ENCODE results near the gene MYCBPAP.
"Not testable (repeated sequence)": the region's sequence is repeated elsewhere in the genome, so short reads cannot be mapped to it uniquely, and the experiment has no call there.

The MYCBPAP gene

DNA sequence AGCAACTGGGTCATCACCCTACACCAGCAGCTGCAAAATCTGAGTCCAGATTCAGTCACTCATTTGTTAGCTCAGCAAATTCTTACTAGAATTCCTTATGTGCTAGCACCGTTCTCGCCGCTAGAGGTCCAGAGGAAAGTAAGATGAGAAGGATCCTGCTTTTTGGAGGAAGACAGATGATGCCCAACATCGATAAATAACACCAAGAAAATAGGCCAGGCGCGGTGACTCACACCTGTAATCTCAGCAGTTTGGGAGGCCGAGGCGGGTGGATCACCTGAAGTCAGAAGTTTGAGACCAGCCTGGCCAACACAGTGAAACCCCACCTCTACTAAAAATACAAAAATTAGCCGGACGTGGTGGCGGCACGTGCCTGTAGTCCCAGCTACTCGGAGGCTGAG, 35.5 kb upstream of the MYCBPAP start:
- DNase-seq = not testable (repeated sequence)

DNA sequence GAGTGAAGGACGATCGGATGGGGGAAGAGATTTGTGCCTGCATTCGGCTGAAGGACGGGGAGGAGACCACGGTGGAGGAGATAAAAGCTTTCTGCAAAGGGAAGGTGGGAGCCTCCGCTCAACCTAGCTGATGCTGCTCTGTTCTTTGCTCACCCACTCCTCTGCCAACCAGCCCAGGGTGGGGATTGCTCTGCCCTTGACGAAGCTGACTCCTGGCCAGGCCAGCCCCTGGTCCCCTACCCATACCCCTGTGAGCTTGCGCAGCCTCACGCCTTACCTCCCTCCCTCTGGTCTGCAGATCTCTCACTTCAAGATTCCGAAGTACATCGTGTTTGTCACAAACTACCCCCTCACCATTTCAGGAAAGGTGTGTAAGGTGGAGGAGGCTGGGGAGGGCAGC, 34.3 kb upstream of the MYCBPAP start:
- no peak for DNase-seq

DNA sequence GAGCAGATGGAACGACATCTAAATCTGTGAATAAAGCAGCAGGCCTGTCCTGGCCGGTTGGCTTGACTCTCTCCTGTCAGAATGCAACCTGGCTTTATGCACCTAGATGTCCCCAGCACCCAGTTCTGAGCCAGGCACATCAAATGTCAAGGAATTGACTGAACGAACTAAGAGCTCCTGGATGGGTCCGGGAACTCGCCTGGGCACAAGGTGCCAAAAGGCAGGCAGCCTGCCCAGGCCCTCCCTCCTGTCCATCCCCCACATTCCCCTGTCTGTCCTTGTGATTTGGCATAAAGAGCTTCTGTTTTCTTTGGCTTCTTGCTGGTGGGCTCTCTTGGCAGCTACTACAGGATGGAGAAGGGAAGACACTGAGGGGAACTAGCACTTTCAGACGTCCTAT, 33.7 kb upstream of the MYCBPAP start:
- no peak for DNase-seq

DNA sequence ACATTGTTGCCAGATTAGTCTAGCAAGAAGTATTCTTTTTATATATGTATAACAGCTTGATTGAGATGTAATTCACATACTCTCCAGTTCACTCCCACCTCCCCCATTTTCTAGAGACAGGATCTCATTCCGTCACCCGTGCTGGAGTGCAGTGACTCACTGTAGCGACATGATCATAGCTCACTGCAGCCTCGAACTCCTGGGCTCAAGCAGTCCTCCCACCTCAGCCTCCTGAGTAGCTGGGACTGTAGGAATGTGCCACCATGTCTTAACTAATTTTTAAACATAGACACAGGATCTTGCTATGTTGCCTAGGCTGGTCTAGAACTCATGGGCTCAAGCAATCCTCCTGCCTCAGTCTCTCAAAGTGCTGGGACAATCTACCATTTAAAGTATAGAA, 32.9 kb upstream of the MYCBPAP start:
- no peak for DNase-seq

DNA sequence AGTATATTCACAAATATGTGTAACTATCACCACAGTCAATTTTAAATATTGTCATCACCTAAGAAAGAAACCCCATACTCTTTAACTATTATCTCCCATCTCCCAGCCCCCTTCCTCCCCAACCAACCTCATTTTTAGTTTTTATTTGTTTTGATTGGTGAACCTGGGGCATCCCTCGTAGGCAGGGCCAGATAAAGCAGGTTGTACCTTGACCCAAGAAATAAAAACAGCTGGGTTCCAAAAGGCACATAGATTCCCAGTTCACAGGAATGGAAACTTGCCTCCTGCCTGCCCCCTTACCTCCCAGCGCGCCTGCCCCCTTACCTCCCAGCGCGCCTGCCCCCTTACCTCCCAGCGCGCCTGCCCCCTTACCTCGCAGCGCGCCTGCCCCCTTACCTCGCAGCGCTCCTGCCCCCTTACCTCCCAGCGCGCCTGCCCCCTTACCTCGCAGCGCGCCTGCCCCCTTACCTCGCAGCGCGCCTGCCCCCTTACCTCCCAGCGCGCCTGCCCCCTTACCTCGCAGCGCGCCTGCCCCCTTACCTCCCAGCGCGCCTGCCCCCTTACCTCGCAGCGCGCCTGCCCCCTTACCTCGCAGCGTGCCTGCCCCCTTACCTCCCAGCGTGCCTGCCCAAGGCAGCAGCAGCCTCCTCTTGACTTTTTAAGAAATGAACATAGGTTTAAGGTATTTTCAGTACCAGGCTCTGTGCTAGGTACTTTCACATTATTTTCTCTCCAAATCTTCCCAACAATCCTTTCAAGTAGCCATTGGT, 32.3 kb upstream of the MYCBPAP start:
- not testable (repeated sequence) for DNase-seq

DNA sequence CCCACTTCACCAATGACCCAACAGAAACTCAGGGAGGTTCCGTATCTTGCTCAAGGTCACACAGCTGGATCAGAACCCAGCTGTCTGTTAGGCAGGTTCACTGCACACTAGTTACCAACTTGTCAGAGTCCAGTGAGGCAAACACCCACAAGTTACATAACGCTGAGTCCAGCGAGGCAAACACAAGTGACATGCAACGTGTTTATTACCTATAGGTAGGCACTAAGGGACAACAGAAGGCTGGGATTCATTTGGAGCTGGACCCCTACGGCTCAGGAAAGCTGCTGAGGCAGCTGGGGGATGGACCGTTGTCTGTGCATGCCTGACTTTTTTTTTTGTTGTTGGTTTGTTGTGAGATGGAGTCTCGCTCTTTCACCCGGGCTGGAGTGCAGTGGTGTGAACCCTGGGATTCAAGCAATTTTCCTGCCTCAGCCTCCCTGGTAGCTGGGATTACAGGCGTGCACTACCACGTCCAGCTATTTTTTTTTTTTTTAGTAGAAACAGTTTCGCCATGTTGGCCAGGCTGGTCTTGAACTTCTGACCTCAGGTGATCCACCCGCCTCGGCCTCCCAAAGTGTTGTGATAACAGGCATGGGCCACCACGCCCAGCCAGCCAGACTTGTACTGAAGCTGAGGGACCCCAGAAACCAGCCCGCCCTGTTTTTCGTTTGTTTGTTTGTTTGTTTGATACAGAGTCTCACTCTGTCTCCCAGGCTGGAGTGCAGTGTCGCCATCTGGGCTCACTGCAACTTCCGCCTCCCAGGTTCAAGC, 31.5 kb upstream of the MYCBPAP start:
- DNase-seq = no peak

DNA sequence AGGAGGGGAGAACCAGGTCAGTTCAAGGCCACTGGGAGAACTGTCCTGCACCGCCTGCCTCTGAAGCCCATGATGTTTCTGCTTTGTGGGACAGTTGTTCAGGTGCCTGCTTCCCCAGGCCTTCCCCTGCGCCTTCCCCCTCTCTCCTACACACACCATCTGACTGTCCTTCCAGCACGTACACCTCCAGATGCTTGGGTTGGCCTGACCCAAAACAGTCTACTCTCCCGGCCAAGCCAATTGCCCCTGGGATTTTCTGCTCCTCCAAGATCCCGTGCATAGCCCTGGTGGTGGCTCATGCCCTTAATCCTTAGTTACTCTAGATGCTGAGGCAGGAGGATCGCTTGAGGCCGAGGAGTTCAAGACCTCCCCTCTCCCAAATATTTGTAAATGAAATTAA, 30.3 kb upstream of the MYCBPAP start:
- no peak for DNase-seq

DNA sequence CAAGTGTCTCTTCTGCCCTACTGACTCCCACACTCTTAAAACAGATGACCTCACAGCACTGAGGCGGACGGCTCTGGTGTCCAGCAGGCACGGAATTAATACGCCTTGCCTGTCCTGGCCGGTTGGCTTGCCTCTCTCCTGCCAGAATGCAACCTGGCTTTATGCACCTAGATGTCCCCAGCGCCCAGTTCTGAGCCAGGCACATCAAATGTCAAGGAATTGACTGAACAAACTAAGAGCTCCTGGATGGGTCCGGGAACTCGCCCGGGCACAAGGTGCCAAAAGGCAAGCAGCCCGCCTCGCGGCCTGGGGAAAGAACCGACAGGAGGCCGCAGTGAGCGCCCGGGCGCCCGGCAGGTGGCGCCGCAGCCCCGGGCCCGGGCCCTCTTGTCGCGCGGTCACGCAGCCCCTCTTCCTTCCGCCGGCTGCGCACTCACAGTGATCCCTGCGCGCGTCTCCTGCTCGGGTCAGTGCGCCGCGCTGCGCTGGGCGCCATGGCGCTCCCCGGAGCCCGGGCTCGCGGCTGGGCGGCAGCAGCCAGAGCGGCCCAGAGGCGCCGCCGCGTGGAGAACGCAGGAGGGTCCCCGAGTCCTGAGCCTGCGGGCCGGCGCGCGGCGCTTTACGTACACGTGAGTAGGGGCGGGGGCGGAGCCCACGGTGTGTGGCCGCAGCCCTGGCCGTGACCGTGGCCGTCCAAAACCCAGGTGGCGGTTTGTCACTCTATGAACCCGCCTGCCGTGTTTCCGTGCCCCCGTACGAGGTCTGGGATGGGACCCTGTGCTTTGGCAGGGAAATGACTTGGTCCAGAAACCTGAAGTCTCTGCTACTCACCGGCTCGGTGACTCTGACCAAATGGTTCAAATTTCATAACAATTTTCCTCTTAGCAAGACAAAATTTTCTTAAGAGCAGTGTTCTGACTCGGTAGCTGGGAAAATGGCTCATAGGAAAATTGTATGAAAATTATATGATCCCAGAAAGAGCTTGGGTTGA, 29.6 kb upstream of the MYCBPAP start, which contains the start of gene RSAD1:
TSS of gene RSAD1 (plus strand) at position 470 of the 991 bp plus-strand sequence. CDS start at position 495, 25 bp downstream.
- DNase-seq = peak; percentile 57

DNA sequence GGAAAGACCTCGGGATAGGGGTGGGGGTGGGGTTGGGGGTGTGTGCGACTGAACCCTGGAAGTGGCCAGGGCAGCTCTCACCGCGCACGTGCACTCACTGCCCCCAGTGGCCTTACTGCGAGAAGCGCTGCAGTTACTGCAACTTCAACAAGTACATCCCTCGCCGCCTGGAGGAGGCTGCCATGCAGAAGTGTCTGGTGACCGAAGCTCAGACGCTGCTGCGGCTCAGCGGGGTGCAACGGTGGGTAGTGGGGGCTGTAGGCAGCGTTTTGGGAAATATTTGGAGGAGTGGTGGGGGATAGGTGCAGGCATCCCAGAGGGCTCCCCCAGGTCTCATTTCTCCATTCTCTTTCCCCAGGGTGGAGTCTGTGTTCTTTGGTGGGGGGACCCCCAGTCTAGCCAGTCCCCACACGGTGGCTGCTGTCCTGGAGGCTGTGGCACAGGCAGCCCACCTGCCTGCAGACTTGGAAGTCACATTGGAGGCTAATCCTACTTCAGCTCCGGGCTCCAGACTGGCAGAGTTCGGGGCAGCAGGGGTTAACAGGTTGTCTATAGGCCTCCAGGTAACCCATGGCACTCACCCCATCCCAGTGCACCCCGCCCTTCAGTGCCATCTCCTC, 28.6 kb upstream of the MYCBPAP start:
- no peak for DNase-seq

DNA sequence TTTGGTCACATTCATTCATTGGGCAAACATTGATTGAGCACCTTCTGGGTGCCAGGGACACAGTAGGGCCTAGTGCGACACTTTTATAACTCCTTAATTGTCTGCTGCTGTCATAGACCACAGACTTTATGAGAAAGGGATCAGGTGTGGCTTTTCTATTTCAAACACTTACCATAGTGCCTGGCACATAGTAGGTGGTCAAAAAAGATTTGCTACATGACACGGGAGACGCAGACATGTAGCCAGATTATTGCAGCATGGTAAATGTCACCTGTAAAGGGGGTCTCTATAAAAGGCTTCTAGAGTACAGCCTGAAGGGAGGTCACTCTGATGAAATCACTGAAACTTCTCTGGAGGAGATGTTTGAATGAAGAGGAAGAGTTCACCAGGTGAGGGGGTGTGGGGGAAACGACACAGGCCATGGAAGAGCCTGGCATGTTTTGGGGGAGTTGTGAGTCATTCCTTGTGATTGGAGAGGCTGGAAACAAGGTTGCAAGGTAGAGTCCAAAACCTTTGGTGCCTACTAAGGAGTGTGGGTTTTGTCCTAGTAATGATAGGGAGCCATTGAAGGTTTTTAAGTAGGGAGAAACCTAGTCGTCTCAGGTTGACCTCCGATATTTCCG, 28.0 kb upstream of the MYCBPAP start:
- DNase-seq = no peak

DNA sequence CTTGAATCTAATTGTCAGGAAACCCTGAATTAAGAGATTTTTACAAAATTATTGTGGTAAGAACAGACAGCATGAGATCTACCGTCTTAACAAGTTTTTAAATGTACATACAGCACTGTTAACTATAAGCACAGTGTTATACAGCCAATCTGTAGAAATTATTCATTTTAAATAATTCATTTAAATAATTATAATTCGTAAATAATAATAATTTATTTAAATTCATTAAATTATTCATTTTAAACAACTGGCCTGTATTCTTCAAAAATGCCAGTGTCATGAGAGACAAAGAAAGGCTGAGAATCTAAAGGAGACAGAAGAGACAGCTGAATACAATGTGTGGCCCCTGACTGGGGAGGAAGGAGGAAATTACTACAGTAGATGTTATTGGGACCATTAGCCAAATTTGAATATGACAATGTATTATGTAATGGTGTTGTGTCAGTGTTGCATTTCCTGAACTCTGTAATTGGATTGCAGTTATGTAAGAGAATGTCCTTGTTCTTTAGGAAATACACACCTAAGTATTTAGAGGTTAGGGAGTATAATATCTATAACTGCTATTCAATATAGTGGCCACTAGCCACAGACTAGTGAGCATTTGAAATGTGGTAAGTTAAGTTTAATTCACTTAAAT, 27.3 kb upstream of the MYCBPAP start:
- no peak for DNase-seq

DNA sequence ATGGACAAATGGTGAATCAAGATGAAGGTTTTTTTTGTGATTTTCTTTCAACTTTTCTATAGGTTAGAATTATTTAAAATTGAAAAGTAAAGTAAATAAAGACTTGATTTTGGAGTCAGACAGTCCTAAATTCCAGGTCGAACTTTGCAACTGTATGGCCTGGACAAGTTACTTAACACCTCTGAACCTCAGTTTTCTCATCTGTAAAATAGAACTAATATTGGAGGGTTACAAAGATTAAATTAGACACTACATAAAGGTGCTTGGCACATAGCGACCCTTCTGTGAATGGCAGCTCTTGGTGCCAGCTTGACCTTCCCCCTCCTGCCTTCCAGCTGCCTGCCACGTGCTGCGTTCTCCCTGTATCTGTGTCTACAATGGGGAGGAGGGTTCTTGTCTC, 26.6 kb upstream of the MYCBPAP start:
- DNase-seq = no peak

DNA sequence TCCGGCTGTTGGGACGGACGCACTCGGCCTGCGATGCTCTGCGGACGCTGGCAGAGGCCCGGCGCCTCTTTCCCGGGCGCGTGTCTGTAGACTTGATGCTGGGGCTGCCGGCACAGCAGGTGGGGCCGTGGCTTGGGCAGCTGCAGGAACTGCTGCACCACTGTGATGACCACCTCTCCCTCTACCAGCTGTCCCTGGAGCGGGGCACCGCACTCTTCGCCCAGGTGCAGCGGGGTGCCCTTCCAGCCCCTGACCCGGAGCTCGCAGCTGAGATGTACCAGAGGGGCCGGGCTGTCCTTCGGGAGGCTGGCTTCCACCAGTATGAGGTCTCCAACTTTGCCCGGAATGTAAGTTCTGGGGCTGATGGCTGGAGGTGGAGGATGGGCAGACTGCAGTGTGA, 26.1 kb upstream of the MYCBPAP start:
- no peak for DNase-seq

DNA sequence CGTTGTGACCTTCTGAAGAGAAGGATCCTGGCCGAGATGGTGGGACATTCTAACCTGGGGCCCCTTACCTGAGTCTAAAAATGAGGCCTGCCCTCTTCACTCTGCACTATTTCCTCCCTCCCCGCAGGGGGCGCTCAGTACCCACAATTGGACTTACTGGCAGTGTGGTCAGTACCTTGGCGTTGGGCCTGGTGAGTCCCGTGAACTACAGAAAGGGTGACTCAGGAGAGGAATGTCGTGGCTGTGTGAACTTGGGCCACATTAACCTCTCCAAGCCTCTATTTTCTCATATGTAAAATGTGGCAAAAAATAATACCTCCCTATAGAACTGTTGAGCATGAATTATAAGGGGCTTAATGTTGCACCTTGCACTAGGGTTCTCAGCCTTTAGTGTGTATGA, 25.7 kb upstream of the MYCBPAP start:
- no peak for DNase-seq

DNA sequence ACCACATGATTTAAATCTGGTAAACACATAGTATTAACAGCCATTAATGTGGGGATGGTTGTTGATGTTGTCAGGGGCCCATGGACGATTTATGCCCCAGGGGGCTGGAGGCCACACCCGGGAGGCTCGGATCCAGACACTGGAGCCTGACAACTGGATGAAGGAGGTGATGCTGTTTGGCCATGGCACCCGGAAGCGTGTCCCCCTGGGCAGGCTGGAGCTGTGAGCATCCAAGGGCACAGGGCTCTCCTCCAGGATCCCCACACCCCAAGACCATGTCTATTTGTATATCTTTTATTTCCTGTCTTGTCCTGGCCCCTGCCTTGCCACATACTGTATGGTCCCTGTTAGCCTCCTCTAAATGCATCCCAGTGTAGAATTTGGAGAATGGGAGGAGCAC, 25.0 kb upstream of the MYCBPAP start:
- DNase-seq = no peak

DNA sequence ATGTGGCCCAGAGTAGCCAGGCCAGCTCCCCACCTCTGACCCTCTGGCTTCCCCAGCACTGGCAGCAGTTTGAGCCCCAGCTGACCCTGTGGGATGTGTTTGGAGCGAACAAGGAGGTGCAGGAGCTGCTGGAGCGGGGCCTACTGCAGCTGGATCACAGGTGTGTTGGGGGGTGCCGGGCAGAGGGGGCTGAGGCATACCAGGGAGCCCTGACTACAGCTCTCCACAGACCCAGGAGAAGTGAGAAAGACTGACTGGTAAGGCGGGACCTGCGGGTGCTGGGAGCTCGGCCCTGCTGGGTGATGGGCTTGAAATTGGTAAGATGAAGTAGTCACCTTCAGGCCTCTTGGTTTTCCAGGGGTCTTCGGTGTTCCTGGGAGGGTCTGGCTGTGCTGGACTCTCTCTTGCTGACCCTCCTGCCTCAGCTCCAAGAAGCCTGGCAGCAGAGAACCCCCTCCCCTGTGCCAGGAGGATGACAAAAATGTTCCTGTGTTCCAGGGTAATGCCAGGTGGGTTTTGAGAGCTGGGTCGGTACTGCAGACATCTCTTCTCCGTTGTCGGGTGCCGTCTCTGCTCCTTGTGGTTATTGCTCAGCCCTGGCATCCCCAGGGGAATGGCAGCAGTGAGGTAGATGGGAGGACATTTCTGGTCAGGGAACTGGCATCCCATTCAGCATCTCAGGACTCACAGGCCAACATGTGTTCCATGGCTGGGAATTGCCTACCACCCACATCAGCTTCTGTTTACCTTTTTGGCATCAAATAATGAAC, 23.7 kb upstream of the MYCBPAP start:
- no peak for DNase-seq

DNA sequence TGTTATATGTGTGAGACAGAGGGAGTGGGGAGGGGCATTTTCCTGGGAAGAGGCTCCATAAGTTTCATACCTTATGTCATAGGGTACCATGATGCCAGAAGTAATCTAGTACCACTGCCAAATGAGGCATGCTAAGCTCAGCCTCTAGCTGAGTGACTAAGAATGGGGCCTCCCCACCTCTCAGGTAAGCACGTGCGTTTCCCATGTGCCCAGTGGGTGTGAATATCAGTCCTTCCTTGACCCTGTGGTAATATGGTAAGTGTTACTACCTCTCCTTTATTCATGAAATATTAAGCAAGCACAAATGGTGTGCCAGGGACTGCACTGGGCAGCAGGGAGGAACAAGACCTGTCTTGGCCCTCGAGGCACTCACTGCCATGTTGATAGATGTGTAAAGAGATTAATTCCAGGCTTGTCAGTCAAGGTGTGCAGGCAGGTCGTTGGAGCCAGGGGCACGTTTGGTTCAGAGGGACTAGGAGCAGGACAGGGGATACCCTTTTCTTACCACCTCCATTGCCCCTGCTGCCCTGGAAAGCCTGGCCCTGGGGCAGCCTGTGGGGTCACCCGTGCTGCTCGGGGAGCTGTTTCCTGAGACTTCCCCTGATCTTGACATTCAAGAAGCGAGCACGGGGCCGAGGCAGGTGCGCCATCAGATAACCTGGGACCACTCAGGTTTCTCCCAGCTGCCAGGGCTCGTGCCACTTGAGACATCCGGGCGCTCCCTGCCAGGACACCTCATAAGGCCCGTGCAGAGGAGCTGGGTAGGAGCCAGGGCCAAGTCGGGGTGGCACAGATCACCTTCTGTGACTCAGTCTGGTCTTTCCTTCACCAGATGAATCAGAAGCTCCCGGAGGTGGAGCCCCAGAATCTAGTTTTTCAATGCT, 20.8 kb upstream of the MYCBPAP start:
- no peak for DNase-seq

DNA sequence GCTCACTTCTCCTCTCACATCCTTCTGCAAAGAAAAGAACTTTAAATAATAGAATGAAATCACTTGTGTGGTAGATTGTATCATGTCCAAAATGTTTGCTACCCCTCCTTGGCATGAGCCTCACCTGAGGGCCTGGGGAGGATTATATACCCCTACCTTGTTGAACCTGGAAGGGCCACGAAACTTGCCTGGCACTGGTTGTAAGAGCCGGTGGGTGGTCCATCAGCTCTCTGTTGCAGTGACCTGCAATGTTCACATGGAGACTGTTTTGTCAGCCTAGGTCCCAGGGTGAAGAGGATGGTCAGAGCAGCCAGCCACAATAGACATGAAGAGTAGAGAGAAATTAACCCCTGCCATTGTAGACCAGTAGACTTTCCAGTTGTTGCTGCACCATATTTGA, 19.4 kb upstream of the MYCBPAP start:
- no peak for DNase-seq

DNA sequence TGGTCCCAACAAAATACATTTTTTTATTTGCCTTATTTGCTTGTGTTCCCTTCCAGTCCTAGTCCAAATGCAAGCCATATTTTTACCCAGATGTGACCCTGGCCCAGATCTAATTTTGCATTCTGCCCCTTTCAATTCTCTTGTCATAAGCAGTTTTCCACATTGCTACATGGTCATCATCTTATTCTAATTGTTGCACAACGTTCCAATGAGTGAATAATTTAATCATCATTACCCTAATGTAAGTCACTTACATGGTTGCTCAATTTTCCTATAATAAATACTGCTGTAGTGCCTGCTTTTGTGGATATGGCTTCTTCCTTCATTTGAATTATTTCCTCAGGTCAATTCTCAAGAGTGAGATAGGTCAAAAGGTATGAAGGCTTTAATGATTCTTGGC, 16.7 kb upstream of the MYCBPAP start:
- no peak for DNase-seq

DNA sequence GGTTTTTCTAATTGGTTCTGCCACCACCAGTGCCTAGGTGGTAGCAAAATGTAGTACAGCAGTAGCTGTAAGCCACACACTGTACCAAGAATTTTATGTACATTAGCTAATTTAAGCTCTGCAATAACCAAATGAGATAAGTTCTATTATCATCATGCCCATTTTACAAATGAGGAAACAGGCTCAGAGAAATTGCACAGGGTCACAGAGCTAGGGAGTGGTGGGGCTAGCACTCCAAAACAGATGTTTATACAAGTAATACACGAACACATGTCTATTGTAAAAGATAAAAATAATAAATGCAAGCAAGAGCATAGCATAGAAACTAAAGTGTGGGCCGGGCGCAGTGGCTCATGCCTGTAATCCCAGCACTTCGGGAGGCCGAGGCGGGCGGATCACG, 16.0 kb upstream of the MYCBPAP start:
- no peak for DNase-seq

Data from NCI-H1436 treated with DMSO at 0.1 percent for 48 hours (cell line).